SH-SY5Y (cell line): ENCODE results near the gene UNKL.

Experiments used
- GATA2 ChIP-seq: IDR thresholded peaks from 2 replicates; pipeline ENCODE4 v1.6.1; 2011; ENCODE audit warnings: mild to moderate bottlenecking, low read depth, low read length
- GATA3 ChIP-seq: IDR thresholded peaks from 2 replicates; pipeline ENCODE4 v1.6.1; 2011; ENCODE audit warnings: low read depth, mild to moderate bottlenecking, low read length, moderate library complexity

- TF ChIP-seq GATA3 (no peak), GATA2 (no peak)
Observed at GRCh38 chr16:1366060-1366711, 48.3 kb downstream of the UNKL start.
